Measurements from ENCODE around the gene NOS2. TPM values are rescaled to one million over a fixed set of nuclear protein-coding genes. Genes with fewer than 3 reads are reported as not detected.

NOS2 gene
- total RNA-seq, 1 experiment from 2014 or later = 19.0 TPM

GRCh38 chr17:27804113-27804512 lies 3.8 kb upstream of the NOS2 start:
- Histone ChIP-seq H3K36me3 (ENCODE audit: control insufficient read depth, insufficient read depth, low read length) (no peaks in the 10 kb centered on the region), H3K4me3 (ENCODE audit: low read depth, low read length) (no peak overlapping the region), H3K9me3 (no peaks in the 10 kb centered on the region), H3K27me3 (replicated peaks; ENCODE audit: control insufficient read depth, insufficient read depth, low read length) (no peaks in the 10 kb centered on the region), H3K4me1 (peaks cover 60% of the 10 kb centered on the region)
- no peaks in the 10 kb centered on the region for H3K9me3 Mint-ChIP-seq (ENCODE audit: unreplicated experiment)
- ChIA-PET POLR2A (interaction anchor here (2.1 kb wide), 1 partner anchor 76 kb away, joined by 10 read pairs; no protein-coding TSS in a partner anchor), CTCF (interaction anchor here (0.8 to 10.7 kb wide), 9 partner anchors 10 to 89 kb away, joined by 3 to 540 read pairs (median 27); partner anchors contain the start of gene LYRM9)
- intact Hi-C loops (cut with micrococcal nuclease; ENCODE audit: unreplicated experiment) = no loop called here
- peaks cover 6% of the 10 kb centered on the region for H3K36me3 Mint-ChIP-seq (ENCODE audit: insufficient read depth, unreplicated experiment)
- H3K4me1 Mint-ChIP-seq (ENCODE audit: low read depth, unreplicated experiment) = peaks cover 42% of the 10 kb centered on the region
- no peak for DNase-seq
- H3K27ac Mint-ChIP-seq (ENCODE audit: unreplicated experiment) = no peak overlapping the region
- no peaks in the 10 kb centered on the region for H3K27me3 Mint-ChIP-seq (ENCODE audit: insufficient read depth, unreplicated experiment)
- no peak overlapping the region for H3K4me3 Mint-ChIP-seq (ENCODE audit: unreplicated experiment)
- TF ChIP-seq CTCF (IDR thresholded peaks at IDR 0.05; ENCODE audit: insufficient read depth in 1 of 2, low read depth in 1 of 2, low read length in 1 of 2, severe bottlenecking in 1 of 2, unreplicated experiment in 1 of 2) = no peak
- BruUV-seq (replicated peaks) = no TSS peak

GRCh38 chr17:27802962-27803680 lies 2.8 kb upstream of the NOS2 start:
- ChIA-PET CTCF (interaction anchor here (0.6 to 10.7 kb wide), 9 partner anchors 9 to 186 kb away, joined by 3 to 540 read pairs (median 3); partner anchors contain the start of gene LYRM9), POLR2A (interaction anchor here (0.5 to 0.6 kb wide), 2 partner anchors 54 to 81 kb away, joined by 4 to 6 read pairs; no protein-coding TSS in a partner anchor)
- no TSS peak for BruUV-seq (replicated peaks)
- H3K9me3 Mint-ChIP-seq (ENCODE audit: unreplicated experiment) = no peaks in the 10 kb centered on the region
- H3K4me3 Mint-ChIP-seq (ENCODE audit: unreplicated experiment) = no peak overlapping the region
- Histone ChIP-seq H3K27me3 (replicated peaks; ENCODE audit: control insufficient read depth, insufficient read depth, low read length) (no peaks in the 10 kb centered on the region), H3K4me1 (peaks cover 66% of the 10 kb centered on the region), H3K4me3 (ENCODE audit: low read depth, low read length) (no peak overlapping the region), H3K9me3 (no peaks in the 10 kb centered on the region), H3K36me3 (ENCODE audit: control insufficient read depth, insufficient read depth, low read length) (no peaks in the 10 kb centered on the region)
- no peak for TF ChIP-seq CTCF (IDR thresholded peaks at IDR 0.05; ENCODE audit: insufficient read depth in 1 of 2, low read depth in 1 of 2, low read length in 1 of 2, severe bottlenecking in 1 of 2, unreplicated experiment in 1 of 2)
- H3K27me3 Mint-ChIP-seq (ENCODE audit: insufficient read depth, unreplicated experiment) = no peaks in the 10 kb centered on the region
- no peak overlapping the region for H3K27ac Mint-ChIP-seq (ENCODE audit: unreplicated experiment)
- intact Hi-C loops (cut with micrococcal nuclease; ENCODE audit: unreplicated experiment) = no loop called here
- peak; percentile 69 to 90 for DNase-seq
- H3K36me3 Mint-ChIP-seq (ENCODE audit: insufficient read depth, unreplicated experiment) = peaks cover 6% of the 10 kb centered on the region
- peaks cover 49% of the 10 kb centered on the region for H3K4me1 Mint-ChIP-seq (ENCODE audit: low read depth, unreplicated experiment)

- no TSS peak for BruUV-seq (replicated peaks)
- POLR2A ChIA-PET = no interaction called here
- H3K27me3 Mint-ChIP-seq (ENCODE audit: insufficient read depth, unreplicated experiment) = no peaks in the 10 kb centered on the region
- CTCF ChIA-PET = interaction anchor here (0.7 to 10.7 kb wide), 3 partner anchors 82 to 533 kb away, joined by 3 to 540 read pairs (median 9); partner anchors contain the start of genes IFT20, LYRM9 and TNFAIP1
- Histone ChIP-seq H3K4me1 (peaks cover 71% of the 10 kb centered on the region), H3K36me3 (ENCODE audit: control insufficient read depth, insufficient read depth, low read length) (no peaks in the 10 kb centered on the region), H3K9me3 (no peaks in the 10 kb centered on the region), H3K27me3 (replicated peaks; ENCODE audit: control insufficient read depth, insufficient read depth, low read length) (no peaks in the 10 kb centered on the region), H3K4me3 (ENCODE audit: low read depth, low read length) (no peak overlapping the region)
- H3K4me1 Mint-ChIP-seq (ENCODE audit: low read depth, unreplicated experiment) = peaks cover 53% of the 10 kb centered on the region
- H3K27ac Mint-ChIP-seq (ENCODE audit: unreplicated experiment) = no peak overlapping the region
- no peak overlapping the region for H3K4me3 Mint-ChIP-seq (ENCODE audit: unreplicated experiment)
- DNase-seq = no peak
- no peaks in the 10 kb centered on the region for H3K9me3 Mint-ChIP-seq (ENCODE audit: unreplicated experiment)
- no peak for TF ChIP-seq CTCF (IDR thresholded peaks at IDR 0.05; ENCODE audit: insufficient read depth in 1 of 2, low read depth in 1 of 2, low read length in 1 of 2, severe bottlenecking in 1 of 2, unreplicated experiment in 1 of 2)
- intact Hi-C loops (cut with micrococcal nuclease; ENCODE audit: unreplicated experiment) = no loop called here
- peaks cover 11% of the 10 kb centered on the region for H3K36me3 Mint-ChIP-seq (ENCODE audit: insufficient read depth, unreplicated experiment)
Measured at GRCh38 chr17:27802033-27802432, 1.7 kb upstream of the NOS2 start.

Data from Caco-2 (cell line).